Neural progenitor cell (in vitro differentiated cells): Measurements from ENCODE around the gene MADD.

Experiments
- CTCF ChIP-seq: fragments of 200-600 bp; sonication (generic); IDR thresholded peaks from 2 replicates; pipeline ENCODE4 v1.5.1; 2017; ENCODE audit warnings: antibody characterized with exemption, mild to moderate bottlenecking
- EZH2 ChIP-seq: fragments of 200-600 bp; sonication (generic); IDR thresholded peaks from 2 replicates; pipeline ENCODE4 v1.6.1; 2017; ENCODE audit warnings: antibody characterized with exemption, mild to moderate bottlenecking, moderate library complexity
- EZH2phosphoT487 ChIP-seq: fragments of 200-600 bp; sonication (generic); IDR thresholded peaks from 2 replicates; pipeline ENCODE4 v1.6.1; 2017; ENCODE audit warnings: antibody characterized with exemption

- TF ChIP-seq CTCF (no peak), EZH2 (no peak), EZH2phosphoT487 (no peak)
Measured at GRCh38 chr11:47274495-47275235, 4.7 kb downstream of the MADD start.
